HepG2 (cell line): Measurements from ENCODE around the gene ERMAP. TPM values are rescaled to one million over a fixed set of nuclear protein-coding genes. Genes with fewer than 3 reads are reported as not detected.

Experiments used
- CEBPG ChIP-seq: IDR thresholded peaks from 2 replicates; pipeline ENCODE4 v1.6.1; 2016
- HMGA1 ChIP-seq: sonication (generic); formaldehyde crosslinking; conservative IDR thresholded peaks from 2 replicates; pipeline ENCODE4 v1.4.0; 2020; ENCODE audit warnings: missing genetic modification reagents
- MIXL1 ChIP-seq: IDR thresholded peaks from 2 replicates; pipeline ENCODE4 v1.6.1; 2016
- ZBTB40 ChIP-seq, 2 experiments: fragments of 450-650 bp in 1 of 2; sonication (generic) in 1 of 2; formaldehyde crosslinking in 1 of 2; IDR thresholded peaks; 2 replicates each; pipeline versions ENCODE4 v1.6.1 to v1.8.0; 2016 to 2022; ENCODE audit warnings: antibody characterized with exemption in 1 of 2, mild to moderate bottlenecking in 1 of 2, missing genetic modification reagents in 1 of 2
- ZGPAT ChIP-seq: IDR thresholded peaks from 2 replicates; pipeline ENCODE4 v1.6.1; 2016; ENCODE audit warnings: mild to moderate bottlenecking
- ZNF510 ChIP-seq: sonication (generic); formaldehyde crosslinking; IDR thresholded peaks from 2 replicates; pipeline ENCODE4 v1.4.0; 2020; ENCODE audit warnings: low read depth, mild to moderate bottlenecking, missing genetic modification reagents
- polyA plus RNA-seq, 8 experiments: library from polyadenylated mRNA; depleted of rRNA in 3 of 8; stranded (reverse) in 7 of 8; unstranded in 1 of 8; fragments of >200 nt; fragmentation: Illumina TruSeq in 4 of 8; extraction: Trizol in 4 of 8; gene quantifications; 2 replicates each; pipeline versions ENCODE4 v1.2.1 to v1.2.3, GENCODE V29; 2011 to 2016; ENCODE audit warnings: low read depth in 4 of 8, missing spikeins in 1 of 8, mixed read lengths in 1 of 8; ENCODE audit not compliant: insufficient read depth in 1 of 8
- total RNA-seq, 5 experiments: library from RNA; depleted of rRNA; stranded (reverse); fragments of >200 nt; fragmentation: Illumina TruSeq; extraction: Trizol; gene quantifications; 2 replicates each; pipeline ENCODE4 v1.2.3, GENCODE V29; 2016; ENCODE audit warnings: low read depth in 1 of 5

The ERMAP gene
- total and polyA plus RNA-seq, 2 of the 13 experiments (the other 11 are each of a cell fraction or from before 2014, with no cell fraction given): 2.2 to 4.4 TPM

- TF ChIP-seq CEBPG (CRISPR knock-in tag) (no peak), ZBTB40 (IDR thresholded peaks at IDR 0.05) (no peak), ZBTB40 (CRISPR knock-in tag; IDR thresholded peaks at IDR 0.05) (no peak), MIXL1 (CRISPR knock-in tag) (no peak), ZNF510 (CRISPR knock-in tag) (no peak), HMGA1 (no peak), ZGPAT (no peak)
- TF ChIP-seq, all 625 proteins: peak for 0
Observed at GRCh38 chr1:42786097-42786496, 30.8 kb upstream of the ERMAP start (continued).
